NCI-H1436 treated with DMSO at 0.1 percent for 48 hours (cell line): ENCODE data around the gene ERICH6B.
"Not testable (repeated sequence)": the region's sequence is repeated elsewhere in the genome, so short reads cannot be mapped to it uniquely, and the experiment has no call there.

Experiments
- DNase-seq: peaks from one replicate; lab custom pipeline; 2025; lab: John Stamatoyannopoulos, UW

ERICH6B gene

DNA sequence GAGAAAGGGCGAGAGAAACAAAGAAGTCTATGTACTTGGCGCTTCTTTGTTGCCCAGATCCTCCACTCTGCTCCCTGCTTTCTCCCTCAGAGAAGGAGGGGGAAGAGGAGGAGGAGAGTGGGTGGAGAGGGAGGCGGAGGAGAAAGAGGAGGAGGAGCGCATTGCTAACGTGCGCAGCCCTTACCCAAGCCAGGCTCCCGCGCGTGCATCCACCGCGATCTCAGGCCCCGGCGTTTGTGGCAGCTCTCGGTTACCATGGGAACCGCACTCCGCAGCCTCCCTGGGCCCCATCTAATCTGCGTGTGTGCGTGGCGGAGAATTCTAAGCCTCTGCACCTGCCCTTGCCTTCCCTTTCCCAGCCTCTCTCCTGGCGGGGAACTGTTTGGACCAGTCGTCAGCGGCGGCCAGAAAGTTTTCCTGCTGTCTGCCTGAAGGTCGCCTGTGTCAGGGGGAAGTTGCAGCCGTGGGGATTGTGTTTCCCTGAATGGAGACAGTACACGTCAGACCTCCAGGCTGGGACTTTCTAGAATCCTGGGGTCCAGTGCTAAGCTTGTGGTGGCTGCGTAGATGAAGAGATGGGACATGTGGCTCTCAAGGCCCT, at the start of gene ERICH6B:
TSS of gene ERICH6B (minus strand) at position 239 of the 601 bp plus-strand sequence. CDS start 18,734 bp downstream, outside the sequence.
- peak; percentile 24 for DNase-seq

DNA sequence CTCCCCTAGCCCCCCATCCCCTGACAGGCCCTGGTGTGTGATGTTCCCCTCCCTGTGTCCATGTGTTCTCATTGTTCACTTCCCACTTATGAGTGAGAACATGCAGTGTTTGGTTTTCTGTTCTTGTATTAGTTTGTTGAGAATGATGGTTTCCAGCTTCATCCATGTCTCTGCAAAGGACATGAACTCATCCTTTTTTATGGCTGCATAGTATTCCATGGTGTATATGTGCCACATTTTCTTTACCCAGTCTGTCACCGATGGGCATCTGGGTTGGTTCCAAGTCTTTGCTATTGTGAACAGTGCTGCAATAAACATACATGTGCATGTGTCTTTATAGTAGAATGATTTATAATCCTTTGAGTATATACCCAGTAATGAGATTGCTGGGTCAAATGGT, 47.4 kb upstream of the ERICH6B start:
- DNase-seq: not testable (repeated sequence)

DNA sequence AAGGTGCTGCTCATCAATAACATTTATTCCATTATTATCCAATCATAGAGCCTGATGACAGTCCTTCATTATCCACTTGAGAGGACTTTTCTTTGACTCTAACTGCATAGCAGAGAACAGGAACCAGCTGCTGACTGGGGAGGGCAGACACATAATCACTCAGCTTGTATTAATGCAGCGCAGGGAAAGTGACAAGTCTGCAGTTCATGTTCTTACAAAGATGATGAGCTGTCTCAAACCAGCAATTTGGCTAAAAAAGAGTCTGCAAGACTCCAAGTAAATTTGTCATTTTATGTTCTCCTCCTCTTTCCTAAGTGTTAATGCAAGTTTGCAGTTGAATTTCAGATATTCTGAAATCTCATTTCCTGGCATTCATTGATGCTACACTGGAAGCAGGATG, 46.6 kb upstream of the ERICH6B start:
- peak; percentile 3 for DNase-seq

DNA sequence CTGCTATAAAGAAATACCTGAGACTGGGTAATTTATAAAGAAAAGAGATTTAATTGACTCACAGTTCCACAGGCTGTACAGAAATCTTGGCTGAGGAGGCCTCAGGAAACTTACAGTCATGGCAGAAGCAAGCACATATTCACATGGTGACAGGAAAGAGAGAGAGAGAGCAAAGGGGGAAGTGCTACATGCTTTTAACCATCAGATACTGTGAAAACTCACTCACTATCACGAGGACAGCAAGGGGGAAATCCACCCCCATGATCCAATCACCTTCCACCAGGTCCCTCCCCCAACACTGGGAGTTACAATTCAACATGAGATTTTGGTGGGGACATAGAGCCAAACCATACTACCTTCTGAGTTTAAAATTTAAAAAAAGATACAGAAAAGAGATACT, 44.9 kb upstream of the ERICH6B start:
- not testable (repeated sequence) for DNase-seq

DNA sequence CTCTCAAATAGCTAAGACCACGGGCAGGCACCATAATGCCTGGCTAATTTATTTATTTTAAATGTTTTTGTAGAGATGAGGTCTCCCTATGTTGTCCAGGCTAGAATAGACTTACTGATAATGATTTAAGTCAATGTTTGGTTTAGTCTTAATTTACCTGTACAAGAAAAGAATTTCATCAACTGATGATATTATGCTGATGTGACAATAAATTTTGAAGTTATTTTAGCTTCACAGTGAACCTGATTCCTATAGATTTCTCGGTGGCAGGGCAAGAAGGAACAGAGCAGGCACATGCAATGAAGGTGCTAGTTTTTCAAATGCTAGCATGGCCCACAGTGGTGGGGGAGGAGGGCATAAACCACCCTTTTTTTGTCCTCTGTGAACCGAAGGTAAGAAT, 44.0 kb upstream of the ERICH6B start:
- DNase-seq: no peak

DNA sequence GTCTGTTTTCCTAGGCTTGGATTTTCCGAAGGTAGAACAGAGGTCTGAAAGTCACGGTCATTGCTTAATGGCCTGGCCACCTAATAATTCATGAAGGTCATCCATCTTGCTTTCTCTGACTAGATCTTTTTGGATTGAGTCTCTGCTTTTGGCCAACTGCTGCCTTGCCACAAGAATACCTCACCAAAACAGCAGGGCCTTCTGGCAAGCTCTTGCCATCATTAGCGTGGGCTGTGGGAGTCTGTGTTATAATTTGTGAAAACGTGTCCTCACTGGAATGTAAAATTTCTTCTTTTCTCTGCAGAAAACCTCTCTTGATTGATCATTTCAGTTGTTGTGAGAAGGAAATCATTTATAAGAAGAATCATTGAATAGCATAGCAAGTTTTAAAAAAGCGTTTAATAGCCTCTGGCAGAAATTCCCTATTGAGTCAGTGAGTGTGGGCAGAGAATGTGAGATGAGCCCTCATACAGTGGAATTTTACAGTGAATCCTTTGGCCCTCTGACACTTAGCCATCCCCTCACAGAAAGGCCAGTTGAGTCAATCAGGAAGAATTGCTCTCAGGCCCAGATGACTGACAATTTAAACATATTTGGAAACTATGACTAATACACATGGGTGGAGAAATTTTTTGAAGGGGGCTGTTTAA, 43.2 kb upstream of the ERICH6B start:
- DNase-seq: no peak

DNA sequence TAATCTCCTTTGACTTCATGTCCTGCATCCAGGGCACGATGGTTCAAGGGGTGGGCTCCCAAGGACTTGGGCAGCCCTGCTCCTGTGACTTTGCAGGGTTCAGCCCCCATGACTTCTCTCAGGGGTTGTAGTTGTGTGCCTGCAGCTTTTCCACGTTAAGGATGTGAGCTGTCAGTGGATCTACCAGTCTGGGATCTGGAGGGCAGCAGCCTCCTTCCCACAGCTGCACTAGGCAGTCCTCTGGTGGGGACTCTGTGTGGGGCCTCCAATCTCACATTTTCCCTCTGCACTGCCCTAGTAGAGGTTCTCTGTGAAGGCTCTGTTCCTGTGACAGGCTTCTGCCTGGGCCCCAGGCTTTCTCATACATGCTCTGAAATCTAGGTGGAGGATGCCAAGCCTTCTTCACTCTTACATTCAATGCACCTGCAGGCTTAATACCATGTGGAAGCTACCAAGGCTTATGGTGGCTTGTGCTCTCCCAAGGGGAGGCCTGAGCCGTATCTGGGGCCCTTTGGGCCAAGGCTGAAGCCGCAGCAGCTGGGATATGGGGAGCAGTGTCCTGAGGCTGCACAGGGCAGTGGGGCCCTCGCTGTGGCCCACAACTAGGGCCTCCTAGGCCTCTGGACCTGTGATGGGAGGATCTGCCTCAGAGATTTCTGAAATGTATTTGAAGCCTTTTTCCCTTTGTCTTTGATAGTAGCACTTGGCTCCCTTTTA, 39.3 kb upstream of the ERICH6B start:
- DNase-seq: no peak

DNA sequence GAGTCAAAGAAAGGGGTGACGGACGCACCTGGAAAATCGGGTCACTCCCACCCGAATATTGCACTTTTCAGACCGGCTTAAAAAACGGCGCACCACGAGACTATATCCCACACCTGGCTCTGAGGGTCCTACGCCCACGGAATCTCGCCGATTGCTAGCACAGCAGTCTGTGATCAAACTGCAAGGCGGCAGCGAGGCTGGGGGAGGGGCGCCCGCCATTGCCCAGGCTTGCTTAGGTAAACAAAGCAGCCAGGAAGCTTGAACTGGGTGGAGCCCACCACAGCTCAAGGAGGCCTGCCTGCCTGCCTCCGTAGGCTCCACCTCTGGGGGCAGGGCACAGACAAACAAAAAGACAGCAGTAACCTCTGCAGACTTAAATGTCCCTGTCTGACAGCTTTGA, 29.7 kb upstream of the ERICH6B start:
- DNase-seq: not testable (repeated sequence)

DNA sequence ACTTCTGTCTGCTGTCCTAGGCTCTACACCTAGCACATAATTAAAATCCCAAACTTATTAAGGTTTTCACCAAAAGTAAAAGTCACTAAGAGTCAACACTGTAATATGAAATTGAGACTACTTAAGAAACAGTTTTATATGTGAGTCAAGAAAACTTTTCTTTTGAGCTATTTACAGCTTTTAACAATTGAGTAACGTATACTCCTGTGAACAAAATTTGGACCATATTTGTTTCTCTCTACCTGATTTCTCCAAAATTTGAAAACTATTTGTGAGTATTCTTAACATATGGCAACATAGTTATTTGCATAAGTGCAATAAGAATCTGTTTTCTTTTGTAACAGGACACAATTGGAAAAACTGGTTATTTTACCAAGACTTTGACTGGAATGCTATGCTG, 26.6 kb upstream of the ERICH6B start:
- DNase-seq: not testable (repeated sequence)

DNA sequence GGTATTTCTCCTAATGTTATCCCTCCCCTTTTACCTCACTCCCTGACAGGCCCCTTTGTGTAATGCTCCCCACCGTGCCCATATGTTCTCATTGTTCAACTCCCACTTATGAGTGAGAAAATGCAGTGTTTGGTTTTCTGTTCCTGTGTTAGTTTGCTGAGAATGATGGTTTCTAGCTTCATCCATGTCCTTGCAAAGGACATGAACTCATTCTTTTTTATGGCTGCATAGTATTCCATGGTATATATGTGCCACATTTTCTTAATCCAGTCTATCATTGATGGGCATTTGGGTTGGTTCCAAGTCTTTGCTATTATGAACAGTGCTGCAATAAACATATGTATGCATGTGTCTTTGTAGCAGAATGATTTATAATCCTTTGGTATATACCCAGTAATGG, 19.8 kb upstream of the ERICH6B start:
- DNase-seq: not testable (repeated sequence)

DNA sequence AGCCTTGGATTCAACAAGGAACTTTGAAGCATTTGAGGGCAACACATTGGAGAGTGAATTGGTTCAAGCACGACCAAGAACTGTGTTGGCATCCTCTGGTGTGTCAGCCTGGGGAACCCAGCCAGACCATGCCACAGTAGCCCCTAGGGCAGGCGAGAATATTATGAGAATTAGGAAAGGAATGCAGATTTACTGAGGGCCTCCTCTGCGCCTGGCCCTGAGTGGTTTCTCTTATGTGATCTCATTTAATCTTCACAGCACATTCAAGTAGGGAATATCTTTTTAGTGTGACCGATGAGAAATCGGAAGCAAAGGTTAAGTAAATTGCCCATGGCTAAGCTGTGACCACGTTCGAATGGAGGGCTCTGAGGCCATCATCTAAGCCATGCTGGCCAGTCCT, 15.3 kb upstream of the ERICH6B start:
- DNase-seq: no peak

DNA sequence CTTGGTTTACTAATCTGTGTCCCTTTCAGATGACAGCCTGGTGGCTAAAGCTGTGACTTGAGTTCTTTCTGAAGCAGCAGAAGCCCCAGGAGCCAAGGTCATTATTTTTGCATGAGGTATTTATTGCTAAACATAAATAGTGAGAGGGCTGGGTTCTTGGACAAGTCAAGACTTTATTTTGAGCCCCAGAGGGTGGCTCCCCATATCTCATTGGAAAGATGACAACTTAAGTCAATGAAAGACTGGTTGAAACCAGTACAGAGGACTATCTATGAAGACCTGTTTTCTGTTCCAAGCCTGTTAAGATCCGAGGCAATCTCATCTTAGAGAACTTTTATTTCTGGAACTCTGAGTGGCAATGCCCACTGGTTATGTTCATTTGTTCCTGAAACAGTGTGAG, 14.4 kb upstream of the ERICH6B start:
- DNase-seq: no peak

DNA sequence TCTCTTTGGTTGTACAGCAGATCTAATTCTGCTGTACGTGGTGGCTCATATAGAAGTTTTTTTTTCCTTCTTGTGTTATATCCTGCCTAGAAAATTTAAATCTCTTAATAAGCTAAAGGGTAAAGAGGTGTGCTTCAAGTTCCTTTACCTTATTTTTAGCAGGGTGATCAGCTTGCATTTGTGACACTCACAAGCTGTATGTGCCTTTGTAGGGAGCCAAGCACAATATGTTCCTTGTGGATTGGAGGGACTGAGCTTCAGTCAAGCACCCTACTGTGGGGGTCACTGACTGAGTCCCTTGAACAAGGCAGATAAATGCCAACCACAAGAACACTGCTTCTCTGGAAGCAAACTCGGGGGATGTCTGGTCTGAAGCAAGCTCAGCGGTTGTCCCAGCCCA, 12.6 kb upstream of the ERICH6B start:
- DNase-seq: no peak

DNA sequence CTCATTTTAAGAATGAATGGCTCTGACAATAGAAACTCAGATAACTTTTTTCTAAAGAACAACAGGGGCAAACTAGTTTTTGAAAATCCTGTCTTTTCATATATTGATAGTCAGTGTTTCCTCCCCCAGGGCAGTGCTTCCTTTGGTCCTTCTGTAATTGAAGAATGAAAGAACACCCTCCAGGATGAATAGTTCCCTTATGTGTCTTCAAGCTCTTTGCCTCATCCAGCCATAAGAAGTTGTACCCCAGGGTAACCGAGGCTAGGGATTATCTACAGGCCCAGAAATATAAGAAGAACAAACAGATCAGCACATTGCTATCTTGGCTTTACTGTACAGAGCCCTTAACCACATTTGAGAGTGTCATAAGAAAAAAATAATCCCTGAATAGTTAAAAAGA, 12.1 kb upstream of the ERICH6B start:
- DNase-seq: no peak

DNA sequence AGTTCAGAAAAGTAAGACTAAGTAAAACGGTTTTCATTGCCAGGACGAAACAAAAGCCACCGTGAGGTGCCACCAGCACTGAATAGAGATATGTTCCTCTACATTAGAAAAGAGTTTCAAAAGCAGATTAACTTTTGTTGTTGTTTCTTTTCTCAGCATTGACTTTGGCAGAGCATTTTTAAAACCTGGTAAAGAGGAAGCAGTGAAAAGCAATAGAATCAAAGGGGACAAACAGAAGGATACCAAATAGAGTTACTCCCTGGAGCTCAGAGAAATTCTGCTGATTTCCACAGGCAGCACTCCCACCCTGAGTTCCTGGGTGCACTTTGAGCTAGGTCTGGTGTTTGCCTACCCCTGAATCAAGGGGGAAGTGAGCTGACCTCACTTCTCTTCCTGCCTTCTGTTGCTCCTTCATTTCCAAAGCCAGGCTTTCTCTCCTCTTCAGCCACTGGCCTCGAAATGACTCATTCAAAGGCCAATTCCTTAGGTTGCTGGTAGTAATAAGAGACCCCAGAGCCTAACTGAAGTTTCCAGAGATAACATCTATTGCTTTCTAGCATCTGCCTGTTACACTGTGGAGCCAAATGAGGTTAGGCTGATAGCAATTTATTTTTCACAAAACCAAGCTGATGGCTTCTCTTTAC, 11.3 kb upstream of the ERICH6B start:
- no peak for DNase-seq

DNA sequence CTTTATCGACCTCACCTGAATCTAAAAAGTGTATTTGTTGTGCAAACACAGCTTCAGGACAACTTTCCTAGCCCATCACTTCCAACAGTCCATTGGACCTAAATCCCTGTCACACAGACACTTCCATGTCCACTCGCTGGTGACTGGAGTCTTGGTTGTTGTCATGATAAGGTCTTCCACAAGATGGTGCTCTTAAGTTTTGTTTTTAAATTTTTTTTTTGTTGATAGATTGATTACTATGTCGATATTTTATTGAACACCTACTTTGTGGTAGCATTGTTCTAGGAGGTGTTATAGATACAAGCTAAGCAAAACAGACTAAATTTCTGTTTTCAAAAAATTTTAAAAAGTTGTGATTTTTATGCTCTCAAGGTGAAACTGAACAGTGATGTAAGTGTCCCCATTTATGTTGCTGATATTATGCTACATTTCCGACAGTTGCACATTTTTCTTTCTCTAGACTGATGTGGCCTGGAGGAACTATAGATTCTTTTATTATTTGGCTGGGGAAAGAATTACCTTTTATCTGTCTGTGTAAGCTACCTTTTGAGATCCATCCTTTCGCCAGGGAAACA, 8.1 kb upstream of the ERICH6B start:
- no peak for DNase-seq

DNA sequence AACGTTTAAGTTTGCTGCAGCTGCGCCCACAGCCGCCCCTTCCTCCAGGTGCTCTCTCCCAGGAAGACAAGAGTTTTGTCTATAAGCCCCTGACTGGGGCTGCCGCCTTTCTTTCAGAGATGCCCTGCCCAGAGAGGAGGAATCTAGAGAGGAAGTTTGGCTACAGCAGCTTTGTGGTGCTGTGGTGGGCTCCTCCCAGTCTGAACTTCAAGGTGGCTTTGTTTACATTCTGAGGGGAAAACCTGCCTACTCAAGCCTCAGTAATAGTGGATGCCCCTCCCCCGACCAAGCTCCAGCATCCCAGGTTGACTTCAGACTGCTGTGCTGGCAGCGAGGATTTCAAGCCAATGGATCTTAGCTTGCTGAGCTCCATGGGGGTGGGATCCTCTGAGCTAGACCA, 6.4 kb upstream of the ERICH6B start:
- DNase-seq: no peak

DNA sequence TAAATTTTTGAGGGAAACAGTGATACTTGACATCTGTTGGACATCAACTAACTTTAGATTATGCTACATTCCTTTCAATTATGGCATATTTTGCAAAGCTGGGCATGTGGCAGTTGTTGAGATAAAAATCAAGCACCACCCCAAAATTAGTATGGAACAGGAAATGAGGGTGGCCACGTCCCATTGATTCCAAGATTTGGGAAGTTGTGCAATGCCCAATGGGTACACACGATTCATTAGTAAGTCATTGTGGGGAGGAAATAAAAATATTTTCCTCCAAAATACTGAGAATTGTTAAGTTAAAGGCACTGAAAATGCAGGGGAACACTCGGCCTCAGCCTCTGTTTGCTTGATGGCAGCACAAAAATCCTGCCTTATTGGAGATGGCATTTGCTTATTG, 7.6 kb downstream of the ERICH6B start:
- no peak for DNase-seq

DNA sequence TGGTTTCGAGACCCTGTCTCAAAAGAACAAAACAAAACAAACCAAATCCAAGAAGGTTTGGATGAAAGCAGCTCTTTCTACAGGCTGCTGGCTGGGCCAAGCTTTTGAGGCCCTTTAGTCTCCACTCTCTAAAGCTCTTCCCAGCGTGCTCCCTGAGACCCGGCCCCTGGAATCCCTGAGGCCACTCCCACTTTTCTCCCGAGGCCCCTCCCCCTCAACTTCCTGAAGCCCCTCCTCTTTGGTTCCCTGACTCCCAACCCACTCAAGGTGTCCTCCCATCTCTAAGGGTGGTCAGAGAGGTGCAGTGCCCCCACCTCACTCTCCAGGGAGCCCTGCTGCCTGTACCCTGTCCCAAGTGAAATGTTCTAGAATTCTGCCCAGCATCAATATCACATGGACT, 10.6 kb downstream of the ERICH6B start:
- no peak for DNase-seq

DNA sequence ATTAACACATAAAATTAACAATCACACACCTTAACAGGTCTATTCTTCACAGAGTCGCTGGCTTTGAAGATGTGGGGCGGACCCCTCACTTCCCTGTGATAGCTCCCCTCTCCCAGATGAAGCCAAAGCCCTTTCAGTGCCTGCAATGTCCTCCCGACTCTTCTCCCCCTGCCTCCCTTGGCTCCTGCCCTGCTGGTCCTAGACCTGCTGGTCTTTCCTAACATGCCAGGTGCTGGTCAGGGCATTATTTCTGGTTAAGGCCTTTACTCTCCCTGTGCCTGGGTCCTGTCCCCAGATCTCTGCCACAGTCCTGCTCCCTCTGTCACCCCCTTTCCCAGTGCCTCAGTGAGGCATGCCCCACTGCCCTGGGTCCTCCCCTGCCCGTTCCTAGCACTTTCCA, 12.2 kb downstream of the ERICH6B start:
- DNase-seq: no peak

DNA sequence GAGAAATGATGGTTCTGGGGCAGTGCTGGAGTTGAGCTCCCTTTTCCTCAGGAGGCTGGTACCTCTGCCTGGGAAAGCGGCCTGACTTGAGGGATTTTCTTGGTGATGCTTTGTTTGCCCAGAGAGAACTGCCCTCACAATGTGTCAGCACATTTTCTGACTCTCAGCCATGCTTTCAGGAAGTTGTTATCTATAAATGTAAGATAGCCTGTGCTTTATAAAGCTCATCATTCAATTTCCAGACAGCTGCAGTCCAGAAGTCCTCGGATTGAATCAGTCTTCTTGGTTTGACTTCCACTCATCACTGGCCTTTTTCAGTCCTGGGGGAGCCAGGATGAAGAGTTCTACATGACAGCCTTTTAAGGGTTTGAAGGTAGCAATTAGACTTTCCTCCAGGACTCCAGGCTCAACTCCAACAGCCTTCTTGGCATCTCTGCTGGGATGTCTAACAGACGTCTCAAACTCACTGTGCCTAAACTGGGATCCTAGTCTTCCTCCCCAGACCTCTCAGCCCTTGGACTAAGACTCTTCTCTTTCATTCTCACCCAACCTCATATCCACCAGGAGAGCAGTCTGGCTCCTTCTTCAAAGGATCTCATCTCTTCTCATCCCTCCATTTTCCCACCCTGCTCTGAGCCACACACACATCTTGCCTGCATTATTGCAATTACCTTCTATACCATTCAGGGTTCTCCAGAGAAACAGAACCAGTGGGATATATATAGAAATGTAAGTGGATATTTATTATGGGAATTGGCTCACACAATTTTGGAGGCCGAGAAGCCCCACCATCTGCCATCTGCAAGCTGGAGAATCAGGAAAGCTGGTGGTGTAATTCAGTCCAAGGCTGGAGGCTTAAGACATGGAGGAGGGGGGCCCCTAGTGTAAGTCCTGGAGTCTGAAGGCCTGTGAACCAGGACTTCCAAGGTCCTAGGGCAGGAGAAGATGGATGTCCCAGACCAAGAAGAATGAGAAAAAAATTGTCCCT, 13.1 kb downstream of the ERICH6B start:
- no peak for DNase-seq
